Left ventricle myocardium inferior (tissue), 1 donor: Measurements from ENCODE around the gene PRDM11. TPM values are rescaled to one million over a fixed set of nuclear protein-coding genes. Genes with fewer than 3 reads are reported as not detected.

ENCODE experiments used
- DNase-seq: peaks from one replicate; pipeline ENCODE4 v3.0.0-alpha.2; 2020
- H3K27ac ChIP-seq: fragments of 200-600 bp; replicated peaks from 2 replicates; pipeline ENCODE4 v1.8.0; 2021
- H3K27me3 ChIP-seq: fragments of 200-600 bp; 2 replicates; pipeline ENCODE4 v1.8.0; 2021; ENCODE audit warnings: low read depth
- H3K36me3 ChIP-seq: fragments of 200-600 bp; 2 replicates; pipeline ENCODE4 v1.8.0; 2021
- H3K4me1 ChIP-seq: fragments of 200-600 bp; 2 replicates; pipeline ENCODE4 v1.8.0; 2021
- H3K4me3 ChIP-seq: fragments of 200-600 bp; 2 replicates; pipeline ENCODE4 v1.8.0; 2021; ENCODE audit warnings: mild to moderate bottlenecking, moderate library complexity
- H3K9me3 ChIP-seq: fragments of 200-600 bp; replicated peaks from 2 replicates; pipeline ENCODE4 v1.8.0; 2021
- intact Hi-C: fragments of 100-400 bp; cut with micrococcal nuclease; formaldehyde crosslinking; loops from one replicate; pipeline ENCODE4 v1.11.0; 2022
- total RNA-seq: library from RNA; stranded (reverse); fragmentation: NEBNext Ultra II Directional; extraction: Animal tissue kit (Norgen Biotek cat#: 25700); gene quantifications from one replicate; pipeline ENCODE4 v1.2.1, GENCODE V29; 2021
- TF ChIP-seq, protein P1 (sequence below): fragments of 200-600 bp; IDR thresholded peaks from 2 replicates; pipeline ENCODE4 v1.8.0; 2021; ENCODE audit warnings: antibody characterized with exemption, mild to moderate bottlenecking, borderline replicate concordance
- donor health status: DM: no; HTN: yes; CAD: no; lungs with severe emphysema.

PRDM11 gene
- total RNA-seq, 1 donor from 2014 or later, result 17.2 TPM

DNA sequence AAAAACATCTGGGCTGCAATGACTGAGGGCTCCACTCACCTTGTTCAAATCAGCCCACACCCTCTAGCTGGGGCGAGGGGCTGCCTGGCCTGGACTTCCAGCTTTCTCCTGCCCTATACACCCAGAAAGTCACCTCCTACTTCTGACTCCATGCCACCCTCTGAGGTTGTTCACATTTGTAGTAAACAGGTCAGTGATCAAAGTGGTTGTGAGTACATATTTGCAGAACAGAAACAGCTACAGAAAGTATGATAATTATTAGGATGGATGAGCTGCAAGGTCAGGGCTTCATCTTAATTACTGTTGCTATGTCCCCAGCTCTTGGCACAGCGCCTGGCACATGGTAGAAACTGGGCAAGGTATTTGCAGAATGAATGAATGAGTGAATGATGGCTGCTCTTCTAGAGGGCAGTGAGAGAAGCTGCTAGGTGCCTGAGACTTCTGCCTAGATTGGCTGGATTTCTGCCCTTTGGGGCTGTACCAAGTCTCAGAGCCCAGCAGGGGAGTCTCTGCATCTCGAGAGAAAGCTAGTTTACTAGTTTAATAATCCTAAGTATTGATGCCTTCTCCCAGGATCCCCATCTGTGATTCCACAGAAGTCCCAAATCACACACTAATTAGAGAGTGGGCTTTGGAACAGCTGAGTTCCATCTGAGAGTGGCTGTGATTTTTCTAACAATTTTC is 103.7 kb downstream of the PRDM11 start:
- Histone ChIP-seq H3K9me3 (no peaks in the 10 kb centered on the region), H3K4me1 (peaks cover 9% of the 10 kb centered on the region), H3K36me3 (no peaks in the 10 kb centered on the region), H3K27ac (no peak overlapping the region), H3K4me3 (no peak overlapping the region), H3K27me3 (peaks cover 8% of the 10 kb centered on the region)
- intact Hi-C loops, result no loop called here
- DNase-seq, result no peak
- TF ChIP-seq, protein P1, sequence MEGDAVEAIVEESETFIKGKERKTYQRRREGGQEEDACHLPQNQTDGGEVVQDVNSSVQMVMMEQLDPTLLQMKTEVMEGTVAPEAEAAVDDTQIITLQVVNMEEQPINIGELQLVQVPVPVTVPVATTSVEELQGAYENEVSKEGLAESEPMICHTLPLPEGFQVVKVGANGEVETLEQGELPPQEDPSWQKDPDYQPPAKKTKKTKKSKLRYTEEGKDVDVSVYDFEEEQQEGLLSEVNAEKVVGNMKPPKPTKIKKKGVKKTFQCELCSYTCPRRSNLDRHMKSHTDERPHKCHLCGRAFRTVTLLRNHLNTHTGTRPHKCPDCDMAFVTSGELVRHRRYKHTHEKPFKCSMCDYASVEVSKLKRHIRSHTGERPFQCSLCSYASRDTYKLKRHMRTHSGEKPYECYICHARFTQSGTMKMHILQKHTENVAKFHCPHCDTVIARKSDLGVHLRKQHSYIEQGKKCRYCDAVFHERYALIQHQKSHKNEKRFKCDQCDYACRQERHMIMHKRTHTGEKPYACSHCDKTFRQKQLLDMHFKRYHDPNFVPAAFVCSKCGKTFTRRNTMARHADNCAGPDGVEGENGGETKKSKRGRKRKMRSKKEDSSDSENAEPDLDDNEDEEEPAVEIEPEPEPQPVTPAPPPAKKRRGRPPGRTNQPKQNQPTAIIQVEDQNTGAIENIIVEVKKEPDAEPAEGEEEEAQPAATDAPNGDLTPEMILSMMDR, result no peak

DNA sequence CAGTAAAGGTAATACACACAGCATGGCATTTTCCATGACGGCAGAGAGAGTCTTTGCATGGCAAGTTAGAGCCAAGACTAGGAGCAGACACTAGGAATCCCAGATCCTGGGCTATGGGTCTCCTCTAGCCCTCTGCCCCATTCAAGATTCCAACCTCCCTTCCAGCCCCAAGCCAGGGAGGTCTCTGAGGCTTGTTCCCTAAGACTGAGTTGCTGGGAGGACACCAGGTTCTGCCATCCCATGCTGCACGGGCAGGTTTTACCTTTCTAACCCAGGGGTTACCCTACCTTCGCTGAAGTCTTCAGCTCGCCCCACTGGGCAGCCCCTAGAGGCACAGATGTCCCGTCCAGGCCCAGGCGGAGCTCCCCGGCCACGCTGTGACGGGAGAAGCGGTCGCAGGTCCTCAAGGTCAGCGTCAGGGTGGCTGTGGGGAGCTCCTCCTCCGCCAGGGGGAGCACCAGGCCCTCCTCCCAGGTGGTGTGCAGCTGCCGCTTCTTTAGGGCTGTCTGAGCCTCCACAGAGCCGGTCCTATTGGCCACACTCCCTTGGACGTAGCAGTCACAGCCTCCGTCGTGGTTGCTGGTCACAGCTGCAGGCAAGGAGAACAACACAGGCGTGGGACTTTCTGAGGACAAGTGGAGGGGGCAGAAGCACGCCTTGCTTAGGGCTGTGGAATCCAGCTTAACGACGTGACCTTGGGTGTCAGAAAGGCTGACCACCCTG is 105.9 kb downstream of the PRDM11 start:
- intact Hi-C loops, result no loop called here
- peak overlapping the region; percentile 10 for H3K27ac ChIP-seq
- DNase-seq, result peak; percentile 64
- H3K27me3 ChIP-seq, result peaks cover 27% of the 10 kb centered on the region
- TF ChIP-seq, protein P1, result peak; percentile 81
- H3K9me3 ChIP-seq, result no peaks in the 10 kb centered on the region
- H3K36me3 ChIP-seq, result no peaks in the 10 kb centered on the region
- H3K4me3 ChIP-seq, result peak overlapping the region; percentile 52
- H3K4me1 ChIP-seq, result peaks cover 3% of the 10 kb centered on the region

DNA sequence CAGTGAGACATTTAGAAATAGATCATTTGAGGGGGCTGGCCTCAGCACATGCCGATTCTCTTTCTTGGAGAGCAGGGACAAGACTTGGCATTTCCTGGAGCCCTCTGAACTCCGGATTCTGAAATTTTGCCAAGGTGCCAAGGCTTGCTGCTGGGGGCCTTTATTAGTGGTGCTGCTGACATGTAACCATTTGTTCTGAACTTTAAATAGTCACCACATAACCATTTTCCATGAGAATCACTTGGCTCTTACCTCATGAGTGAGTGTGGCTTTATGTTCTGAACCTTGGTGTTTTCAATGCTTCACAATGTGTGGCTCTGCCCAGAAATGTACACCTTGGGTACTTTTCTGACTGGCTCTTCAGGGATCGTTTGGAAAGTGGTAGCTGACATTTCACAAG is 106.4 kb downstream of the PRDM11 start:
- no peaks in the 10 kb centered on the region for H3K36me3 ChIP-seq
- no peak overlapping the region for H3K4me3 ChIP-seq
- peaks cover 3% of the 10 kb centered on the region for H3K4me1 ChIP-seq
- H3K27me3 ChIP-seq, result peaks cover 32% of the 10 kb centered on the region
- no peak for DNase-seq
- H3K9me3 ChIP-seq, result no peaks in the 10 kb centered on the region
- no peak overlapping the region for H3K27ac ChIP-seq
- intact Hi-C loops, result no loop called here
- TF ChIP-seq, protein P1, result no peak

DNA sequence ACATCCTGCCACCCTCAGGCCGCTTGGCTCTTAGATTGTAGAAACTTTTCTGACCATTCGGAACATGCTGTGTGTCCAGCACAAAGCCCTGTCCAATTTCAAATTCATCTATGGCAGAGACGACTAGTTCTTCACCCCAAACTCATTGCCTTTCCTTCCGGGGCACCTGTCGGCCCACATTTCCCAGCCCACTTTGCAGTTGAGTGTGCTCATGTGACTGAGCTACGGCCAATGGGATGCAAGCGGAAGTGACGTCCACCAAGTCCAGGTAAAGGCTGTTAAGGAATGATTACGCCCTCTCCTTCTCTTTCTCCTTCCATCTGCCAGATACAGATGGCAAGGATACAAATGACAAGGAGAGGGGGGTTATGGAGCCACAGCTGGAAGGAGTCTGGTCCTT is 107.2 kb downstream of the PRDM11 start:
- intact Hi-C loops, result no loop called here
- no peak for DNase-seq
- Histone ChIP-seq H3K36me3 (no peaks in the 10 kb centered on the region), H3K4me3 (no peak overlapping the region), H3K27ac (no peak overlapping the region), H3K9me3 (no peaks in the 10 kb centered on the region), H3K4me1 (peaks cover 3% of the 10 kb centered on the region), H3K27me3 (peaks cover 40% of the 10 kb centered on the region)
- TF ChIP-seq, protein P1, result no peak

DNA sequence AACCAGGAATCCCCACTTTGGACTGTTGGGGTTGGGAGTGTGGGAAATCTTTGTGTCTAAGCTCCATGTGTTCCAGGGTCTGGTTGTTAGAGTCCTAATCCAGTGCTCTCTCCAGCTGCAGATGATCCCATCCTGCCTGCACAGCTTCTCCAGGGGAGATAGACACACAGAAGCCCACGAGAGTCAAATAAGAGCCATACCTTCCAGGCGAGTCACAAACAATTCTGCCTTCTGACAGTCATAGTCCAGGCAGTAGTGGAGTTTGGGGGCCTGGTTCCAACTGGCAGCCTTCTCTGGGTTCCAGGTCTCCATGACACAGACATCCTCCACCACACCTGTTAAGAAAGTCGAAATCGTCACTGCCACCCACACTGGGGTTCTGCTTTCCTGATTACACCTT is 107.6 kb downstream of the PRDM11 start:
- Histone ChIP-seq H3K4me1 (peaks cover 3% of the 10 kb centered on the region), H3K27me3 (peaks cover 44% of the 10 kb centered on the region), H3K27ac (no peak overlapping the region), H3K36me3 (no peaks in the 10 kb centered on the region), H3K4me3 (no peak overlapping the region), H3K9me3 (no peaks in the 10 kb centered on the region)
- intact Hi-C loops, result no loop called here
- TF ChIP-seq, protein P1, result no peak
- DNase-seq, result no peak
